ENCODE results near the gene HS2ST1.

Gene HS2ST1

DNA sequence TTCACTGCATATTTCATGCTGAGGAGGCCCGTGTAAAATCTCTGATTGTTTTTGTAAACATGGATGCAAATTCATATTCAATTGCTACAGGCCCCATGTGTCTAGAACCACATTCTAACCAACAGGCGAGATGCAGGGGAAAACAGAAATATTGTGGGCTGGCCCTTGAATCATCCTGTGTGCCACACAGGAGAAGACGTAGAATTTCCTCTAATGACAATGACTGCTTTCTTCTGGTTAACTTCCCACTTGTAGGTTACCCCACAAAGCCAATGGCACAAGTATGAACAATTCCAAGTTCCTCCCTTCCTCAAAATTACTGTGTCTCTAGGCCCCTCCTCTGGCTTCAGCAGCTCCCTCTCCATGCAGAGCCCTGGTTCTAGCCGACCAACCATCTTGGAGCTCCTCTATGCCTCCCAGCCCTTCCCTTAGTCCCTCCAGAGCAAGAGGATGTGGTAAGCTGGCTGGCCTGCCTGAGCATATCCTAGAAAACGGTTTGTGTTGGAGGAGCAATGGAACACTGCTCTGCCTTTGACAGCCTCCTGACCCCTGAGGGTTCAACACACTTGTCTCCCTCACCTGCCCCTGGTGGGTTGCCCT, 205.2 kb downstream of the HS2ST1 start:
- no peak for TF ChIP-seq ZNF658 (tag by site-specific recombination; IDR thresholded peaks at IDR 0.05)
- Histone ChIP-seq H3K4me3 (ENCODE audit: low read depth, low read length) (no peak overlapping the region), H3K36me3 (ENCODE audit: control insufficient read depth in 2 of 2, insufficient read depth in 1 of 2, low read length in 2 of 2) (no peaks in the 10 kb centered on the region), H3K9me3 (ENCODE audit: control insufficient read depth, insufficient read depth, low read depth, low read length) (no peaks in the 10 kb centered on the region), H3K27ac (ENCODE audit: extremely low read depth, low read depth, low read length) (no peak overlapping the region), H3K4me1 (ENCODE audit: control insufficient read depth, insufficient read depth, low read length) (no peaks in the 10 kb centered on the region)
- ChIA-PET POLR2A (no interaction called here), CTCF (interaction anchor here (0.6 to 1.7 kb wide), 3 partner anchors 12 to 562 kb away, joined by 3 to 6 read pairs (median 3); no protein-coding TSS in a partner anchor)

DNA sequence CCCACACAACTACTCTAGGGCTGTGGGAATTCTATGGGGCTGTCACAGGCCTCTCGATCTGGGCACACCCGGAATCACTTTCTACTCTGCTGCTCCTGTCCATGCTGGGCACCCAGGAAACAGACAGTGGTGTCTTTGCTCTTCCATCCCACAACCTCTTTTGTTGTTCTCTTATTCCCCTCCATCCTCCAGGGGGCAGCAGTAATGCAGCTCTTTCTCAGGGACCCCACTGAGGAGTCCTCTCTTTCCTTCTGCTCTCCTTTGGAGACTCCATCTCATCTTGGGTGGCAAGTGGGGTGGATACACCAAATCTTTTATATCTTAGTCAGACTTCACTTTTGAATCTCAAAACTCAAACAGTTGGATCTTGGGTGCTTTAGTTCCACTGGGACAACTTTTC, 206.3 kb downstream of the HS2ST1 start:
- CTCF ChIA-PET = interaction anchor here (0.7 to 1.7 kb wide), 4 partner anchors 10 to 156 kb away, joined by 3 to 6 read pairs (median 4); no protein-coding TSS in a partner anchor

More for the DNA sequence above, 206.3 kb downstream of the HS2ST1 start:
- no peaks in the 10 kb centered on the region for H3K4me1 ChIP-seq (ENCODE audit: control insufficient read depth, insufficient read depth, low read length)
- no peak overlapping the region for H3K27ac ChIP-seq (ENCODE audit: extremely low read depth, low read depth, low read length)
- no peaks in the 10 kb centered on the region for H3K36me3 ChIP-seq (ENCODE audit: control insufficient read depth in 2 of 2, insufficient read depth in 1 of 2, low read length in 2 of 2)
- TF ChIP-seq ZNF211 (tag by site-specific recombination; IDR thresholded peaks at IDR 0.05; ENCODE audit: low read depth) (no peak), SP3 (tag by site-specific recombination; IDR thresholded peaks at IDR 0.05) (no peak), ZXDB (tag by site-specific recombination; IDR thresholded peaks at IDR 0.05) (no peak), GLIS1 (tag by site-specific recombination; IDR thresholded peaks at IDR 0.05) (no peak), INSM2 (tag by site-specific recombination; IDR thresholded peaks at IDR 0.05) (no peak), ATF2 (tag by site-specific recombination; IDR thresholded peaks at IDR 0.05; ENCODE audit: low read depth) (no peak), ZNF530 (tag by site-specific recombination; IDR thresholded peaks at IDR 0.05; ENCODE audit: low read depth) (no peak), ZNF174 (tag by site-specific recombination; IDR thresholded peaks at IDR 0.05) (no peak), AEBP2 (tag by site-specific recombination; IDR thresholded peaks at IDR 0.05; ENCODE audit: borderline replicate concordance) (no peak)
- TF ChIP-seq, protein P1, sequence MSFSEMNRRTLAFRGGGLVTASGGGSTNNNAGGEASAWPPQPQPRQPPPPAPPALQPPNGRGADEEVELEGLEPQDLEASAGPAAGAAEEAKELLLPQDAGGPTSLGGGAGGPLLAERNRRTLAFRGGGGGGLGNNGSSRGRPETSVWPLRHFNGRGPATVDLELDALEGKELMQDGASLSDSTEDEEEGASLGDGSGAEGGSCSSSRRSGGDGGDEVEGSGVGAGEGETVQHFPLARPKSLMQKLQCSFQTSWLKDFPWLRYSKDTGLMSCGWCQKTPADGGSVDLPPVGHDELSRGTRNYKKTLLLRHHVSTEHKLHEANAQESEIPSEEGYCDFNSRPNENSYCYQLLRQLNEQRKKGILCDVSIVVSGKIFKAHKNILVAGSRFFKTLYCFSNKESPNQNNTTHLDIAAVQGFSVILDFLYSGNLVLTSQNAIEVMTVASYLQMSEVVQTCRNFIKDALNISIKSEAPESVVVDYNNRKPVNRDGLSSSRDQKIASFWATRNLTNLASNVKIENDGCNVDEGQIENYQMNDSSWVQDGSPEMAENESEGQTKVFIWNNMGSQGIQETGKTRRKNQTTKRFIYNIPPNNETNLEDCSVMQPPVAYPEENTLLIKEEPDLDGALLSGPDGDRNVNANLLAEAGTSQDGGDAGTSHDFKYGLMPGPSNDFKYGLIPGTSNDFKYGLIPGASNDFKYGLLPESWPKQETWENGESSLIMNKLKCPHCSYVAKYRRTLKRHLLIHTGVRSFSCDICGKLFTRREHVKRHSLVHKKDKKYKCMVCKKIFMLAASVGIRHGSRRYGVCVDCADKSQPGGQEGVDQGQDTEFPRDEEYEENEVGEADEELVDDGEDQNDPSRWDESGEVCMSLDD (tag by site-specific recombination; IDR thresholded peaks at IDR 0.05) = no peak
- POLR2A ChIA-PET = no interaction called here
- H3K4me3 ChIP-seq (ENCODE audit: low read depth, low read length) = no peak overlapping the region
- no peaks in the 10 kb centered on the region for H3K9me3 ChIP-seq (ENCODE audit: control insufficient read depth, insufficient read depth, low read depth, low read length)
